Measurements from ENCODE around the gene ZNF213.
A peak's percentile ranks its signal among the peaks of the same experiment; 100 is the strongest.

ZNF213 gene

GRCh38 chr16:3144321-3144983 lies 9.6 kb downstream of the ZNF213 start:
- ATAC-seq (ENCODE audit: low read depth), result no peak
- Mint-ChIP-seq H3K4me1 (peaks cover 4% of the 10 kb centered on the region), H3K27me3 (no peaks in the 10 kb centered on the region), H3K9me3 (no peaks in the 10 kb centered on the region), H3K4me3 (no peak overlapping the region), H3K27ac (no peak overlapping the region), H3K36me3 (peaks cover 12% of the 10 kb centered on the region)
- DNase-seq (ENCODE audit: low spot score in 2 of 2), result no peak

GRCh38 chr16:3145151-3145550 lies 10.3 kb downstream of the ZNF213 start:
- no peak overlapping the region for H3K4me3 Mint-ChIP-seq
- H3K27ac Mint-ChIP-seq, result peak overlapping the region; percentile 48
- peaks cover 4% of the 10 kb centered on the region for H3K4me1 Mint-ChIP-seq
- DNase-seq (ENCODE audit: low spot score in 2 of 2) (no peak), ATAC-seq (ENCODE audit: low read depth) (no peak)
- H3K36me3 Mint-ChIP-seq, result peaks cover 11% of the 10 kb centered on the region
- H3K9me3 Mint-ChIP-seq, result no peaks in the 10 kb centered on the region
- no peaks in the 10 kb centered on the region for H3K27me3 Mint-ChIP-seq

GRCh38 chr16:3145660-3146059 lies 10.8 kb downstream of the ZNF213 start:
- Mint-ChIP-seq H3K27ac (no peak overlapping the region), H3K9me3 (no peaks in the 10 kb centered on the region), H3K4me3 (no peak overlapping the region), H3K4me1 (peaks cover 6% of the 10 kb centered on the region), H3K36me3 (peaks cover 10% of the 10 kb centered on the region), H3K27me3 (no peaks in the 10 kb centered on the region)
- ATAC-seq (ENCODE audit: low read depth) (no peak), DNase-seq (ENCODE audit: low spot score in 2 of 2) (no peak)

GRCh38 chr16:3147046-3147756 lies 12.4 kb downstream of the ZNF213 start:
- peaks cover 10% of the 10 kb centered on the region for H3K4me1 Mint-ChIP-seq
- H3K27me3 Mint-ChIP-seq, result no peaks in the 10 kb centered on the region
- DNase-seq (ENCODE audit: low spot score in 2 of 2), result no peak
- no peaks in the 10 kb centered on the region for H3K9me3 Mint-ChIP-seq
- H3K4me3 Mint-ChIP-seq, result no peak overlapping the region
- H3K27ac Mint-ChIP-seq, result no peak overlapping the region
- no peak for ATAC-seq (ENCODE audit: low read depth)
- peaks cover 4% of the 10 kb centered on the region for H3K36me3 Mint-ChIP-seq

- Mint-ChIP-seq H3K27ac (no peak overlapping the region), H3K36me3 (no peaks in the 10 kb centered on the region), H3K4me3 (no peak overlapping the region), H3K9me3 (no peaks in the 10 kb centered on the region), H3K4me1 (peaks cover 16% of the 10 kb centered on the region), H3K27me3 (no peaks in the 10 kb centered on the region)
- ATAC-seq (ENCODE audit: low read depth) (no peak), DNase-seq (ENCODE audit: low spot score in 2 of 2) (no peak)
Observed at GRCh38 chr16:3147757-3148104, 12.9 kb downstream of the ZNF213 start.

GRCh38 chr16:3148256-3149192 lies 13.7 kb downstream of the ZNF213 start:
- DNase-seq (ENCODE audit: low spot score in 2 of 2), result no peak
- Mint-ChIP-seq H3K4me1 (peaks cover 16% of the 10 kb centered on the region), H3K9me3 (no peaks in the 10 kb centered on the region), H3K4me3 (peak overlapping the region; percentile 89), H3K36me3 (no peaks in the 10 kb centered on the region), H3K27ac (no peak overlapping the region), H3K27me3 (no peaks in the 10 kb centered on the region)
- no peak for ATAC-seq (ENCODE audit: low read depth)

GRCh38 chr16:3149193-3149530 lies 14.3 kb downstream of the ZNF213 start:
- DNase-seq (ENCODE audit: low spot score in 2 of 2) (no peak), ATAC-seq (ENCODE audit: low read depth) (no peak)
- no peaks in the 10 kb centered on the region for H3K27me3 Mint-ChIP-seq
- peaks cover under 1% of the 10 kb centered on the region for H3K9me3 Mint-ChIP-seq
- peaks cover 16% of the 10 kb centered on the region for H3K4me1 Mint-ChIP-seq
- peak overlapping the region; percentile 89 for H3K4me3 Mint-ChIP-seq
- peaks cover 1% of the 10 kb centered on the region for H3K36me3 Mint-ChIP-seq
- H3K27ac Mint-ChIP-seq, result no peak overlapping the region

- Mint-ChIP-seq H3K27ac (peak overlapping the region; percentile 95), H3K9me3 (peaks cover 2% of the 10 kb centered on the region), H3K36me3 (peaks cover 3% of the 10 kb centered on the region), H3K27me3 (peaks cover 1% of the 10 kb centered on the region), H3K4me3 (peak overlapping the region; percentile 89), H3K4me1 (peaks cover 16% of the 10 kb centered on the region)
- peak; percentile 35 to 60 for DNase-seq (ENCODE audit: low spot score in 2 of 2)
- ATAC-seq (ENCODE audit: low read depth), result peak; percentile 25
Observed at GRCh38 chr16:3149630-3150345, 15.0 kb downstream of the ZNF213 start.

- Mint-ChIP-seq H3K4me3 (peak overlapping the region; percentile 89), H3K4me1 (peaks cover 16% of the 10 kb centered on the region), H3K36me3 (peaks cover 3% of the 10 kb centered on the region)
Observed at GRCh38 chr16:3150346-3151218, 15.8 kb downstream of the ZNF213 start.

GRCh38 chr16:3152027-3152276 lies 17.1 kb downstream of the ZNF213 start:
- H3K27me3 Mint-ChIP-seq, result peaks cover 1% of the 10 kb centered on the region
- H3K36me3 Mint-ChIP-seq, result peaks cover 3% of the 10 kb centered on the region
- H3K27ac Mint-ChIP-seq, result peak overlapping the region; percentile 95
- H3K9me3 Mint-ChIP-seq, result peaks cover 2% of the 10 kb centered on the region
- H3K4me1 Mint-ChIP-seq, result peaks cover 16% of the 10 kb centered on the region
- peak overlapping the region; percentile 65 for H3K4me3 Mint-ChIP-seq
- ATAC-seq (ENCODE audit: low read depth) (no peak), DNase-seq (ENCODE audit: low spot score in 2 of 2) (no peak)

More at GRCh38 chr16:3150346-3151218, 15.8 kb downstream of the ZNF213 start:
- peak; percentile 90 for ATAC-seq (ENCODE audit: low read depth)
- DNase-seq (ENCODE audit: low spot score in 2 of 2), result peak; percentile 98 to 99
- peak overlapping the region; percentile 95 for H3K27ac Mint-ChIP-seq
- H3K9me3 Mint-ChIP-seq, result peaks cover 2% of the 10 kb centered on the region
- H3K27me3 Mint-ChIP-seq, result peaks cover 1% of the 10 kb centered on the region

GRCh38 chr16:3152277-3152990 lies 17.6 kb downstream of the ZNF213 start:
- peak overlapping the region; percentile 65 for H3K4me3 Mint-ChIP-seq
- H3K9me3 Mint-ChIP-seq, result peaks cover 2% of the 10 kb centered on the region
- peaks cover 1% of the 10 kb centered on the region for H3K27me3 Mint-ChIP-seq
- DNase-seq (ENCODE audit: low spot score in 2 of 2) (peak in 1 of 2 donors; percentile 66), ATAC-seq (ENCODE audit: low read depth) (no peak)
- peaks cover 3% of the 10 kb centered on the region for H3K36me3 Mint-ChIP-seq
- H3K27ac Mint-ChIP-seq, result peak overlapping the region; percentile 95
- H3K4me1 Mint-ChIP-seq, result peaks cover 19% of the 10 kb centered on the region

GRCh38 chr16:3152991-3153368 lies 18.2 kb downstream of the ZNF213 start:
- ATAC-seq (ENCODE audit: low read depth) (no peak), DNase-seq (ENCODE audit: low spot score in 2 of 2) (no peak)
- Mint-ChIP-seq H3K4me3 (no peak overlapping the region), H3K27ac (peak overlapping the region; percentile 95), H3K4me1 (peaks cover 24% of the 10 kb centered on the region), H3K27me3 (peaks cover 1% of the 10 kb centered on the region), H3K36me3 (peaks cover 3% of the 10 kb centered on the region), H3K9me3 (peaks cover 2% of the 10 kb centered on the region)

- H3K4me1 Mint-ChIP-seq, result peaks cover 23% of the 10 kb centered on the region
- DNase-seq (ENCODE audit: low spot score in 2 of 2), result no peak
- ATAC-seq (ENCODE audit: low read depth), result no peak
- H3K9me3 Mint-ChIP-seq, result peaks cover 2% of the 10 kb centered on the region
- peaks cover 3% of the 10 kb centered on the region for H3K36me3 Mint-ChIP-seq
- H3K27me3 Mint-ChIP-seq, result peaks cover 1% of the 10 kb centered on the region
- H3K4me3 Mint-ChIP-seq, result no peak overlapping the region
- peak overlapping the region; percentile 8 for H3K27ac Mint-ChIP-seq
Observed at GRCh38 chr16:3155181-3155580, 20.4 kb downstream of the ZNF213 start.
